Measurements from ENCODE around the gene PLOD3.
"Not testable (repeated sequence)": the region's sequence is repeated elsewhere in the genome, so short reads cannot be mapped to it uniquely, and the experiment has no call there.

PLOD3 gene

DNA sequence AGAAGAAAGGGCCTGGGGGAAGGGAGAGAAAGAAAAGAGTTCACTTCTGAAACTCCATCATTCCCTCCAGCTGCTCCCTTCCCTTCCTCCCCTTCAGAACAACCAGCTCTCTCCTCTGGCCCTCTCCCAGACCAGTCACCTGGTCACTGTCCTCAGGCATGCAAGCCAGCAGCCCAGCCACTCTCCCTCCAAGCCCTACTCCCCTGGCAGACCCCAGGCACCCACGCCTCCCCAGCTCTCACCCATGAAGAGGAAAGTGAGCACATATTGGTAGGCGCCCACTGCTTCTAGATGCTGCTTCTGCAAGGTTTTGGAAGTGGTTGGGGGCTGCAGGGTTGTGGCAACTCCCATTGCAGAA lies 16.9 kb downstream of the PLOD3 start:
- no peak overlapping the region for H2AFZ ChIP-seq (ENCODE audit: low read depth, low read length, severe bottlenecking)
- H3K4me3 ChIP-seq (ENCODE audit: insufficient read depth, low read length, poor library complexity, severe bottlenecking): no peak overlapping the region
- H3K9me3 ChIP-seq (ENCODE audit: insufficient read depth, low read length): no peaks in the 10 kb centered on the region
- no peaks in the 10 kb centered on the region for H3K79me2 ChIP-seq (ENCODE audit: insufficient read depth, low read length)
- no peak overlapping the region for H3K4me2 ChIP-seq (ENCODE audit: low read depth, low read length, poor library complexity, severe bottlenecking)
- H4K20me1 ChIP-seq (ENCODE audit: low read depth, low read length): no peaks in the 10 kb centered on the region
- no peaks in the 10 kb centered on the region for H3K9me2 ChIP-seq (replicated peaks; ENCODE audit: insufficient read depth, low read length)
- TF ChIP-seq EZH2phosphoT487 (conservative IDR thresholded peaks at IDR 0.05; ENCODE audit: low read length): no peak
- TF ChIP-seq, protein P1, sequence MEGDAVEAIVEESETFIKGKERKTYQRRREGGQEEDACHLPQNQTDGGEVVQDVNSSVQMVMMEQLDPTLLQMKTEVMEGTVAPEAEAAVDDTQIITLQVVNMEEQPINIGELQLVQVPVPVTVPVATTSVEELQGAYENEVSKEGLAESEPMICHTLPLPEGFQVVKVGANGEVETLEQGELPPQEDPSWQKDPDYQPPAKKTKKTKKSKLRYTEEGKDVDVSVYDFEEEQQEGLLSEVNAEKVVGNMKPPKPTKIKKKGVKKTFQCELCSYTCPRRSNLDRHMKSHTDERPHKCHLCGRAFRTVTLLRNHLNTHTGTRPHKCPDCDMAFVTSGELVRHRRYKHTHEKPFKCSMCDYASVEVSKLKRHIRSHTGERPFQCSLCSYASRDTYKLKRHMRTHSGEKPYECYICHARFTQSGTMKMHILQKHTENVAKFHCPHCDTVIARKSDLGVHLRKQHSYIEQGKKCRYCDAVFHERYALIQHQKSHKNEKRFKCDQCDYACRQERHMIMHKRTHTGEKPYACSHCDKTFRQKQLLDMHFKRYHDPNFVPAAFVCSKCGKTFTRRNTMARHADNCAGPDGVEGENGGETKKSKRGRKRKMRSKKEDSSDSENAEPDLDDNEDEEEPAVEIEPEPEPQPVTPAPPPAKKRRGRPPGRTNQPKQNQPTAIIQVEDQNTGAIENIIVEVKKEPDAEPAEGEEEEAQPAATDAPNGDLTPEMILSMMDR (IDR thresholded peaks at IDR 0.05; ENCODE audit: insufficient read depth, low read length, poor library complexity, severe bottlenecking): no peak
- H3K27me3 ChIP-seq (ENCODE audit: low read length): no peaks in the 10 kb centered on the region
- no peak overlapping the region for H3K9ac ChIP-seq (ENCODE audit: low read length)
- no peaks in the 10 kb centered on the region for H3K36me3 ChIP-seq (ENCODE audit: low read length)
- H3F3A ChIP-seq (ENCODE audit: insufficient read depth): no peaks in the 10 kb centered on the region
- H3K27ac ChIP-seq (ENCODE audit: low read depth, low read length): no peak overlapping the region

DNA sequence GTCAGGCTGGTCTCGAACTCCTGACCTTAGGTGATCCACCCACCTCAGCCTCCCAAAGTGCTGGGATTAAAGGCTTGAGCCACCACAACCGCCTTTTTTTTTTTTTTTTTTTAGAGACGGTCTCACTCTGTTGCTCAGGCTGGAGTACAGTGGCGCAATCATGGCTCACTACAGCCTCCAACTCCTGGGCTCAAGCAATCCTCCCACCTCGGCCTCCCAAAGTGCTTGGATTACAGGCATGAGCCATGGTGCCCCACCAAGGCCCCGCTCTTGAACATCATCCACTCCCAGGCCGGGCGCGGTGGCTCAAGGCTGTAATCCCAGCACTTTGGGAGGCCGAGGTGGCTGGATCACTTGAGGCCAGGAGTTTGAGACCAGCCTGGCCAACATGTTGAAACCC lies 17.9 kb downstream of the PLOD3 start:
- not testable (repeated sequence) for H3F3A ChIP-seq (ENCODE audit: insufficient read depth); H3K36me3 ChIP-seq (ENCODE audit: low read length); H3K9me3 ChIP-seq (ENCODE audit: insufficient read depth, low read length); H3K9me2 ChIP-seq (replicated peaks; ENCODE audit: insufficient read depth, low read length); H3K79me2 ChIP-seq (ENCODE audit: insufficient read depth, low read length); H3K27ac ChIP-seq (ENCODE audit: low read depth, low read length); H3K9ac ChIP-seq (ENCODE audit: low read length); H3K4me3 ChIP-seq (ENCODE audit: insufficient read depth, low read length, poor library complexity, severe bottlenecking); H3K27me3 ChIP-seq (ENCODE audit: low read length); H4K20me1 ChIP-seq (ENCODE audit: low read depth, low read length); H3K4me2 ChIP-seq (ENCODE audit: low read depth, low read length, poor library complexity, severe bottlenecking); H2AFZ ChIP-seq (ENCODE audit: low read depth, low read length, severe bottlenecking)

DNA sequence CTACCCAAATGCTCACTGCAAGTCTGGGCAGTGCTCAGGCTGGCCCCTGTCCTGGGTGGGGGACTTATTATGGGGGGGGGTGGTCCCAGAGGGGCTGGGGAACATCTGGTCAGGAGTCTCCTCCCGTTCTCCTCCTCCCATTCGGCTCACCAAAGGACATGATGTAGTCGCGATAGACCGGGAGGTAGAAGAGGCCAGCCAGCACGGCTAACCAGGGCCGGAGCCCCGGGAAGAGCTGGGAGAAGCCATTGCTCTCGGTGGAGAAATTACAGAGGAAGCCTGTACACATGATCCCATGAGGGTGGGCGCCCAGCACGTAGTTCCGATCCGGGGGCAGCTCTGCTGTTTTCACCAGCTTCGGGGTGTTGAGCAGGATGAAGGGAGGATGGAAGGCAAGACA lies 18.9 kb downstream of the PLOD3 start:
- no peak overlapping the region for H3K4me2 ChIP-seq (ENCODE audit: low read depth, low read length, poor library complexity, severe bottlenecking)
- H4K20me1 ChIP-seq (ENCODE audit: low read depth, low read length): no peaks in the 10 kb centered on the region
- no peak overlapping the region for H3K9ac ChIP-seq (ENCODE audit: low read length)
- TF ChIP-seq, protein P1 (IDR thresholded peaks at IDR 0.05; ENCODE audit: insufficient read depth, low read length, poor library complexity, severe bottlenecking): no peak
- TF ChIP-seq EZH2phosphoT487 (conservative IDR thresholded peaks at IDR 0.05; ENCODE audit: low read length): no peak
- H3K27me3 ChIP-seq (ENCODE audit: low read length): no peaks in the 10 kb centered on the region
- H3K4me3 ChIP-seq (ENCODE audit: insufficient read depth, low read length, poor library complexity, severe bottlenecking): no peak overlapping the region
- H3K79me2 ChIP-seq (ENCODE audit: insufficient read depth, low read length): no peaks in the 10 kb centered on the region
- H3K27ac ChIP-seq (ENCODE audit: low read depth, low read length): no peak overlapping the region
- no peak overlapping the region for H2AFZ ChIP-seq (ENCODE audit: low read depth, low read length, severe bottlenecking)
- H3K36me3 ChIP-seq (ENCODE audit: low read length): no peaks in the 10 kb centered on the region
- H3F3A ChIP-seq (ENCODE audit: insufficient read depth): no peaks in the 10 kb centered on the region
- H3K9me2 ChIP-seq (replicated peaks; ENCODE audit: insufficient read depth, low read length): no peaks in the 10 kb centered on the region
- no peaks in the 10 kb centered on the region for H3K9me3 ChIP-seq (ENCODE audit: insufficient read depth, low read length)

DNA sequence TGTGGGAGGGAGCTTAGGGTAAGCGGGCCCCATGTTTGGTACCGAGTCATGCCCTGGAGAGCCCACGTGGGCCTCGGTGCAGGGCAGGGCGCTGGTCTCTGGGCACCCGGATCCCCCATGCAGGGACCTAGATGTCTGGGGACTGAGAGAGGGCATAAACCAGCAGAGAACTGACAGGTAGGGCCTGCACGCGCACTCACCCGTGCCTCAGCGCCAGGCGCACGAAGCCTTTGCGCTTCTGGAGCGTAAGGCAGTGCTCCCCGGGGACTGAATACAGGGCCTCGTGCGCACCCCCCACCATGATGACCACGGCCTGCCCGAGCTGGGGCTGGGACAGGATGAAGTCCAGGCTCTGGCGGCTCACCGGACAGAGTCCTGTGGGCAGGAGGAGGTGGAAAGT lies 19.4 kb downstream of the PLOD3 start:
- TF ChIP-seq, protein P1 (IDR thresholded peaks at IDR 0.05; ENCODE audit: insufficient read depth, low read length, poor library complexity, severe bottlenecking): no peak
- TF ChIP-seq EZH2phosphoT487 (conservative IDR thresholded peaks at IDR 0.05; ENCODE audit: low read length): no peak
- Histone ChIP-seq H3K9ac (ENCODE audit: low read length) (no peak overlapping the region), H3K4me2 (ENCODE audit: low read depth, low read length, poor library complexity, severe bottlenecking) (no peak overlapping the region), H3K79me2 (ENCODE audit: insufficient read depth, low read length) (no peaks in the 10 kb centered on the region), H3K4me3 (ENCODE audit: insufficient read depth, low read length, poor library complexity, severe bottlenecking) (no peak overlapping the region), H3K36me3 (ENCODE audit: low read length) (no peaks in the 10 kb centered on the region), H3K9me3 (ENCODE audit: insufficient read depth, low read length) (no peaks in the 10 kb centered on the region), H3K27ac (ENCODE audit: low read depth, low read length) (no peak overlapping the region), H3K27me3 (ENCODE audit: low read length) (no peaks in the 10 kb centered on the region), H2AFZ (ENCODE audit: low read depth, low read length, severe bottlenecking) (no peak overlapping the region), H4K20me1 (ENCODE audit: low read depth, low read length) (no peaks in the 10 kb centered on the region), H3F3A (ENCODE audit: insufficient read depth) (no peaks in the 10 kb centered on the region), H3K9me2 (replicated peaks; ENCODE audit: insufficient read depth, low read length) (no peaks in the 10 kb centered on the region)

All from SU-DHL-6 (cell line).